Measurements from ENCODE around the gene EGLN2.
"Not testable (repeated sequence)": the region's sequence is repeated elsewhere in the genome, so short reads cannot be mapped to it uniquely, and the experiment has no call there.

Gene EGLN2

DNA sequence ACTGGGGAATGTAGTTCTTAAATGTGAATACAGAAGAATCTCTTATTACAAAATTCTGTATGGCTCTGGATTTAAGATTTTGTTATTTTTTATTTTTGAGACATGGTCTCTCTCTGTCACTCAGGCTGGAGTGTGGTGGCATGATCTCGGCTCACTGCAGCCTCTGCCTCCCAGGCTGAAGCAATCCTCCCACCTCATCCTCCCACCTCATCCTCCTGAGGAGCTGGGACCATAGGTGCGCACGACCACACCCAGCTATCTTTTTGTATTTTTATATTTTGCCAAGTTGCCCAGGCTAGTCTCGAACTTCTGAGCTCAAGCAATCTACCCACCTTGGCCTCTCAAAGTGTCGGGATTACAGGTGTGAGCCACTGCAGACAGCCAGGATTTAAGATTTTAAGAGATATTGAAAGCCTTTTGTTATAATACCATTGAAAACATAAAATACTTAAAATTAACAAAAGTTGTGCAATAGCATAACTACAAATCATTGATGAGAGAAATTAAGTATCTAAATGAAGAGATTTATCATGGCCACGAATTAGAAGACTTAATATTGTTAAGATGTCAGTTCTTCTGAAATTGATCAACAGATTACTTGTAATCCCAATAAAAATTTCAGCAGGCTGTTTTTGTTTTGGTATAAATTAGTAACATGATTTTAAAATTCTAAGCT is 37.9 kb downstream of the EGLN2 start:
- H3K27ac ChIP-seq (ENCODE audit: extremely low read depth, low read depth, low read length): no peak overlapping the region
- no peaks in the 10 kb centered on the region; a peak in 1 of 3 replicates for H3K36me3 ChIP-seq (ENCODE audit: control insufficient read depth in 2 of 2, insufficient read depth in 1 of 2, low read length in 2 of 2)
- TF ChIP-seq ZFHX2 (tag by site-specific recombination; conservative IDR thresholded peaks at IDR 0.05): peak; percentile 85
- no peak for TF ChIP-seq ZNF629 (tag by site-specific recombination; IDR thresholded peaks at IDR 0.05)
- no peak for TF ChIP-seq ZNF521 (tag by site-specific recombination; IDR thresholded peaks at IDR 0.05)
- no peak for TF ChIP-seq SP3 (tag by site-specific recombination; IDR thresholded peaks at IDR 0.05)
- peak; percentile 72 for TF ChIP-seq EGR2 (tag by site-specific recombination; IDR thresholded peaks at IDR 0.05; ENCODE audit: low read depth)
- TF ChIP-seq, protein P1, sequence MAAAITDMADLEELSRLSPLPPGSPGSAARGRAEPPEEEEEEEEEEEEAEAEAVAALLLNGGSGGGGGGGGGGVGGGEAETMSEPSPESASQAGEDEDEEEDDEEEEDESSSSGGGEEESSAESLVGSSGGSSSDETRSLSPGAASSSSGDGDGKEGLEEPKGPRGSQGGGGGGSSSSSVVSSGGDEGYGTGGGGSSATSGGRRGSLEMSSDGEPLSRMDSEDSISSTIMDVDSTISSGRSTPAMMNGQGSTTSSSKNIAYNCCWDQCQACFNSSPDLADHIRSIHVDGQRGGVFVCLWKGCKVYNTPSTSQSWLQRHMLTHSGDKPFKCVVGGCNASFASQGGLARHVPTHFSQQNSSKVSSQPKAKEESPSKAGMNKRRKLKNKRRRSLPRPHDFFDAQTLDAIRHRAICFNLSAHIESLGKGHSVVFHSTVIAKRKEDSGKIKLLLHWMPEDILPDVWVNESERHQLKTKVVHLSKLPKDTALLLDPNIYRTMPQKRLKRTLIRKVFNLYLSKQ (tag by site-specific recombination; IDR thresholded peaks at IDR 0.05; ENCODE audit: borderline replicate concordance): no peak
- TF ChIP-seq, protein P2, sequence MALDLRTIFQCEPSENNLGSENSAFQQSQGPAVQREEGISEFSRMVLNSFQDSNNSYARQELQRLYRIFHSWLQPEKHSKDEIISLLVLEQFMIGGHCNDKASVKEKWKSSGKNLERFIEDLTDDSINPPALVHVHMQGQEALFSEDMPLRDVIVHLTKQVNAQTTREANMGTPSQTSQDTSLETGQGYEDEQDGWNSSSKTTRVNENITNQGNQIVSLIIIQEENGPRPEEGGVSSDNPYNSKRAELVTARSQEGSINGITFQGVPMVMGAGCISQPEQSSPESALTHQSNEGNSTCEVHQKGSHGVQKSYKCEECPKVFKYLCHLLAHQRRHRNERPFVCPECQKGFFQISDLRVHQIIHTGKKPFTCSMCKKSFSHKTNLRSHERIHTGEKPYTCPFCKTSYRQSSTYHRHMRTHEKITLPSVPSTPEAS (tag by site-specific recombination; IDR thresholded peaks at IDR 0.05): no peak
- TF ChIP-seq ZNF707 (tag by site-specific recombination; IDR thresholded peaks at IDR 0.05): no peak
- TF ChIP-seq, protein P3, sequence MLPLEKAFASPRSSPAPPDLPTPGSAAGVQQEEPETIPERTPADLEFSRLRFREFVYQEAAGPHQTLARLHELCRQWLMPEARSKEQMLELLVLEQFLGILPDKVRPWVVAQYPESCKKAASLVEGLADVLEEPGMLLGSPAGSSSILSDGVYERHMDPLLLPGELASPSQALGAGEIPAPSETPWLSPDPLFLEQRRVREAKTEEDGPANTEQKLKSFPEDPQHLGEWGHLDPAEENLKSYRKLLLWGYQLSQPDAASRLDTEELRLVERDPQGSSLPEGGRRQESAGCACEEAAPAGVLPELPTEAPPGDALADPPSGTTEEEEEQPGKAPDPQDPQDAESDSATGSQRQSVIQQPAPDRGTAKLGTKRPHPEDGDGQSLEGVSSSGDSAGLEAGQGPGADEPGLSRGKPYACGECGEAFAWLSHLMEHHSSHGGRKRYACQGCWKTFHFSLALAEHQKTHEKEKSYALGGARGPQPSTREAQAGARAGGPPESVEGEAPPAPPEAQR (tag by site-specific recombination; IDR thresholded peaks at IDR 0.05): no peak
- TF ChIP-seq, protein P4, sequence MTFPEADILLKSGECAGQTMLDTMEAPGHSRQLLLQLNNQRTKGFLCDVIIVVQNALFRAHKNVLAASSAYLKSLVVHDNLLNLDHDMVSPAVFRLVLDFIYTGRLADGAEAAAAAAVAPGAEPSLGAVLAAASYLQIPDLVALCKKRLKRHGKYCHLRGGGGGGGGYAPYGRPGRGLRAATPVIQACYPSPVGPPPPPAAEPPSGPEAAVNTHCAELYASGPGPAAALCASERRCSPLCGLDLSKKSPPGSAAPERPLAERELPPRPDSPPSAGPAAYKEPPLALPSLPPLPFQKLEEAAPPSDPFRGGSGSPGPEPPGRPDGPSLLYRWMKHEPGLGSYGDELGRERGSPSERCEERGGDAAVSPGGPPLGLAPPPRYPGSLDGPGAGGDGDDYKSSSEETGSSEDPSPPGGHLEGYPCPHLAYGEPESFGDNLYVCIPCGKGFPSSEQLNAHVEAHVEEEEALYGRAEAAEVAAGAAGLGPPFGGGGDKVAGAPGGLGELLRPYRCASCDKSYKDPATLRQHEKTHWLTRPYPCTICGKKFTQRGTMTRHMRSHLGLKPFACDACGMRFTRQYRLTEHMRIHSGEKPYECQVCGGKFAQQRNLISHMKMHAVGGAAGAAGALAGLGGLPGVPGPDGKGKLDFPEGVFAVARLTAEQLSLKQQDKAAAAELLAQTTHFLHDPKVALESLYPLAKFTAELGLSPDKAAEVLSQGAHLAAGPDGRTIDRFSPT (tag by site-specific recombination; IDR thresholded peaks at IDR 0.05): no peak
- TF ChIP-seq ZNF354C (tag by site-specific recombination; IDR thresholded peaks at IDR 0.05; ENCODE audit: borderline replicate concordance, low read depth): no peak
- POLR2A ChIA-PET: interaction anchor here (0.7 to 1.0 kb wide), 2 partner anchors 120 to 123 kb away, joined by 3 to 4 read pairs; partner anchors contain the start of genes COQ8B and ITPKC
- CTCF ChIA-PET: interaction anchor here (0.6 to 1.0 kb wide), 2 partner anchors 17 to 29 kb away, joined by 3 to 5 read pairs; no protein-coding TSS in a partner anchor
- peaks cover 18% of the 10 kb centered on the region for H3K4me1 ChIP-seq (ENCODE audit: control insufficient read depth, insufficient read depth, low read length)
- H3K4me3 ChIP-seq (ENCODE audit: low read depth, low read length): no peak overlapping the region
- H3K9me3 ChIP-seq (ENCODE audit: control insufficient read depth, insufficient read depth, low read depth, low read length): no peaks in the 10 kb centered on the region

DNA sequence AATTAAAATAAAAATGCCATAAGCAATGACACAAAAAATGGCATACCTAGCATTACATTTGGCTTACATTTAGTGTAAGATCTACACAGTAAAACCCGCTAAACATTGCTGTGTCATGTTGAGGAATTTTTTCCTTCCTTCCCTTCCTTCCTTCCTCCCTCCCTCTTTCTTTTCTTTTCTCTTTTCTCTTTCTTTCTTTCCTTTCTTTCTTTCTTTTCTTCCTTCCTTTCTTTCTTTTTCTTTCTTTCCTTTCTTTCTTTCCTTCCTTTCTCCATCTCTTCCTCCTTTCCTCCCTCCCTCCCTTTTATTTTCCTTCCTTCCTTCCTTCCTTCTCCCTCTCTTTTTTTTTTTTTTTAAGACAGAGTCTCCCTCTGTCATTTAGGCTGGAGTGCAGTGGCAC is 39.5 kb downstream of the EGLN2 start:
- H3K27ac ChIP-seq (ENCODE audit: extremely low read depth, low read depth, low read length); H3K4me1 ChIP-seq (ENCODE audit: control insufficient read depth, insufficient read depth, low read length); H3K36me3 ChIP-seq (ENCODE audit: control insufficient read depth in 2 of 2, insufficient read depth in 1 of 2, low read length in 2 of 2); POLR2A ChIA-PET; H3K4me3 ChIP-seq (ENCODE audit: low read depth, low read length); H3K9me3 ChIP-seq (ENCODE audit: control insufficient read depth, insufficient read depth, low read depth, low read length): not testable (repeated sequence)
- TF ChIP-seq ZNF555 (tag by site-specific recombination; conservative IDR thresholded peaks at IDR 0.05) (0 out of 2 replicates have a peak, but pooled peaks have one; percentile 9), ZNF112 (tag by site-specific recombination; IDR thresholded peaks at IDR 0.05) (peak; percentile 50; the same call in 1 of the 2 replicates), ZNF521 (tag by site-specific recombination; IDR thresholded peaks at IDR 0.05) (peak; percentile 71; the same call in 1 of the 2 replicates), PRDM1 (tag by site-specific recombination; IDR thresholded peaks at IDR 0.05) (peak; percentile 95), ZNF366 (tag by site-specific recombination; conservative IDR thresholded peaks at IDR 0.05) (peak; percentile 99)
- TF ChIP-seq, protein P5, sequence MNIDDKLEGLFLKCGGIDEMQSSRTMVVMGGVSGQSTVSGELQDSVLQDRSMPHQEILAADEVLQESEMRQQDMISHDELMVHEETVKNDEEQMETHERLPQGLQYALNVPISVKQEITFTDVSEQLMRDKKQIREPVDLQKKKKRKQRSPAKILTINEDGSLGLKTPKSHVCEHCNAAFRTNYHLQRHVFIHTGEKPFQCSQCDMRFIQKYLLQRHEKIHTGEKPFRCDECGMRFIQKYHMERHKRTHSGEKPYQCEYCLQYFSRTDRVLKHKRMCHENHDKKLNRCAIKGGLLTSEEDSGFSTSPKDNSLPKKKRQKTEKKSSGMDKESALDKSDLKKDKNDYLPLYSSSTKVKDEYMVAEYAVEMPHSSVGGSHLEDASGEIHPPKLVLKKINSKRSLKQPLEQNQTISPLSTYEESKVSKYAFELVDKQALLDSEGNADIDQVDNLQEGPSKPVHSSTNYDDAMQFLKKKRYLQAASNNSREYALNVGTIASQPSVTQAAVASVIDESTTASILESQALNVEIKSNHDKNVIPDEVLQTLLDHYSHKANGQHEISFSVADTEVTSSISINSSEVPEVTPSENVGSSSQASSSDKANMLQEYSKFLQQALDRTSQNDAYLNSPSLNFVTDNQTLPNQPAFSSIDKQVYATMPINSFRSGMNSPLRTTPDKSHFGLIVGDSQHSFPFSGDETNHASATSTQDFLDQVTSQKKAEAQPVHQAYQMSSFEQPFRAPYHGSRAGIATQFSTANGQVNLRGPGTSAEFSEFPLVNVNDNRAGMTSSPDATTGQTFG (tag by site-specific recombination; IDR thresholded peaks at IDR 0.05; ENCODE audit: borderline replicate concordance): 0 out of 2 replicates have a peak, but pooled peaks have one; percentile 51
- CTCF ChIA-PET: interaction anchor here (0.6 to 0.9 kb wide), 2 partner anchors 19 to 289 kb away, joined by 3 read pairs; no protein-coding TSS in a partner anchor

DNA sequence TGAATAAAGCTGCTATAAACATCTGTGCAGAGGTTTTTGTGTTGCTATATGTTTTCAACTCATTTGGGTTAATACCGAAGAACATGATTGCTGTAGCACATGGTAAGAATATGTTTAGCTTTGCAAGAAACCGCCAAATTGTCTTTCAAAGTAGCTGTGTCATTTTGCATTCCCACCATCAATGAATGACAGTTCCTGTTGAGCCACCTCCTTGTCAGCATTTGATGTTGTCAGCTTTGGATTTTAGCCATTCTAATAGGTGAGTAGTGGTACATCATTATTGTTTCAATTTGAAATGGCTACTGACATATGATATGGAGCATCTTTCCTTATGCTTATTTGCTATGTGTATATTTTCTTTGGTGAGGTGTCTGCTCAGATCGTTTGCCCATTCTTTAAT is 43.0 kb downstream of the EGLN2 start:
- CTCF ChIA-PET; H3K27ac ChIP-seq (ENCODE audit: extremely low read depth, low read depth, low read length); H3K9me3 ChIP-seq (ENCODE audit: control insufficient read depth, insufficient read depth, low read depth, low read length); H3K4me3 ChIP-seq (ENCODE audit: low read depth, low read length); POLR2A ChIA-PET; H3K36me3 ChIP-seq (ENCODE audit: control insufficient read depth in 2 of 2, insufficient read depth in 1 of 2, low read length in 2 of 2); H3K4me1 ChIP-seq (ENCODE audit: control insufficient read depth, insufficient read depth, low read length): not testable (repeated sequence)

DNA sequence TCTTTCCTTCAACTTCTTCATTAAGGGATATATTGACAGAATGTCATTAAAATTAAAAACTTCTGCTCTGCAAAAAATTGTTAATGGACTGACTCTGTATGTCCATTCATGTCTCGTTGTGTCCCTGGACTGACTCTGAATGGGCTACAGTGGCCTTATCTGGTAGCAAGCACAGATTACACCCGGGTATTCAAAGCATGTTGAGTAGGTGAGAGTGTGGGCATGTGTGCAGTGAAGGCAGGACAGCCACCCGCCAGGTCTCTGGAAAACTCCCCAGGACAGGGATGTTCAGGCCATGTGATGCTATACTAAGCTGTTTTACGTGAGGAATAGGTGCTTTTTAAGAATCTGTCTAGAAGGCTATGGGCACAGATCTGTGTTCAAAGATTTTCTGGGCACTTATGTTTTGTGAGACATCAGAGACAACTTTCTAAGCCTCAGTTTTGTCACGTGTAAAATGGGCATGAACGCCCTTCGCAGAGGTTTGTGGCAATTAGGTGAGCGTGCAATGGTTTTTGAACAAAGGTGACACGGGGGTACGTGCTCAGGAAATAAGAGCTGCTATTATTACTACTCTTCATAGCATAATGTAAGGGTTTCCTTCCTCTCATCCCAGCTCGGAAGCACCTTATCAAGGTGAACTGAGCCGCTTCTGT is 44.1 kb downstream of the EGLN2 start:
- H3K4me1 ChIP-seq (ENCODE audit: control insufficient read depth, insufficient read depth, low read length); H3K9me3 ChIP-seq (ENCODE audit: control insufficient read depth, insufficient read depth, low read depth, low read length); H3K36me3 ChIP-seq (ENCODE audit: control insufficient read depth in 2 of 2, insufficient read depth in 1 of 2, low read length in 2 of 2); H3K27ac ChIP-seq (ENCODE audit: extremely low read depth, low read depth, low read length); POLR2A ChIA-PET; H3K4me3 ChIP-seq (ENCODE audit: low read depth, low read length): not testable (repeated sequence)
- CTCF ChIA-PET: interaction anchor here (0.6 kb wide), 1 partner anchor 14 kb away, joined by 3 read pairs; no protein-coding TSS in a partner anchor
